Stimulated activated CD4-positive, alpha-beta T cell treated with anti-CD3 and anti-CD28 coated beads, TNF-alpha, amount 100 ng/mL, for 1 hour (primary cell): ENCODE results near the gene LRMDA.

Source experiments
- DNase-seq, 3 donors: peaks; one replicate each; pipeline ENCODE4 v3.0.0-alpha.2; 2020; ENCODE audit warnings: low read depth in 3 of 3, low spot score in 1 of 3

Gene LRMDA

DNA sequence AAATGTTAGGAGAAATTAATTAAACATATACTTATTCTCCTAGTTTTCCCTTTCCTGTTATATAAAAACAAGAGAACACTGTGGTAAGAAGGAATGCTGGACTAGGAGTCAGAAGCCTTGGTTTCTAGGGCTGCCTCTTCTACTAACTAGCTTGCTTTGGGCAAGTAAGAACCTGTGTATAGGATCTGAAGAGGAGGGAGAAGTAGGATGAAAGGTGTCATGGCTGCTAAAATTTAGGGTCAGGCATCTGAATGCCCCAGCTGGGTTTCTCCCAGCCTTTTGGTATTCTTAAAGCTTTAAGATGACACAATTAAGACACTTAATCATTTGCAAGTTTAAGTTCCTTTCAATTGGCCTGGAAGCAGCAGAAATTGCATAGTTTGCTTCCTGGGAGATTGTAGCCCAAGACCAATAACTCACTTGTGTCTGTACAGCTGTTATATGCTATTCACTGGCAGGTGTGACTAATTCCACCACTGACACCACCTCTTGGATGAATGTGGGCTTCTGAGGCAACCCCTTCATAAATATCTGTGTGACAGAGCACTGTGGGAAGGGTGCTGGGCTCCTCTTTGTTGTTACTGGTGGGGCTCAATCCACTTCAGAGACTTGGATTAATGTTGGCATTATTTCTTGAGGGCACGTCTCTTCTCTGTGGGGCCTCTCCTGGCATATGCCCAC, 137.2 kb downstream of the LRMDA start:
- DNase-seq = no peak

DNA sequence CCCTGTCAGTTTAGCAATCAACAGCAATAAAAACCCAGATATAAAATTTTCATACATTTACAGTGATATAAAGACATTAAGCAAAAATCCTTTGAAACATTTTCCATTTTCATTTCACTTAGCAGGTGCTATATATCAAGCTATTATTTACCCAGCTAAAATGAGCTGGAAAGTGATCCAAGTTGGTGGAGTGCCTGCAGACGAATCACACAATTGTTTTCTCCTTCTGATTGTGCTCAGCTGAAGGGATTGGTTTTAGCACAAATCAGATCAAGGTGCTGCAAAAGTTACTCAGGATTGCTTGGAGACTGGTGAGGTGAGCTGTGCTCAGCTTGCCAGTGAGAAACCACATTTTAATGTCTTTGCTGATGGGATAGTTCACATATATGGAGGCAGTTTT, 138.1 kb downstream of the LRMDA start:
- DNase-seq = no peak

GRCh38 chr10:75572478-75572877, 141.1 kb downstream of the LRMDA start:
- no peak for DNase-seq

DNA sequence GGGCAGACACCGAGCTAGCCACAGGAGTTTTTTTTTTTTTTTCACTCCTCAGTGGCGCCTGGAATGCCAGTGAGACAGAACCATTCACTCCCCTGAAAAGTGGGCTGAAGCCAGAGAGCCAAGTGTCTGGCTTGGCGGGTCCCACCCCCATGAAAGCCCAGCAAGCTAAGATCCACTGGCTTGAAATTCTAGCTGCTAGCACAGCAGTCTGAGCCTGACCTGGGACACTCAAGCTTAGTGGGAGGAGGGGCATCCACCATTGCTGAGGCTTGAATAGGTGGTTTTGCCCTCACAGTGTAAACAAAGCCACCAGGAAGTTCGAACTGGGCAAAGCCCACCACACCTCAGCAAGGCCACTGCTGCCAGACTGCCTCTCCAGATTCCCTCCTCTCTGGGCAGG, 144.5 kb downstream of the LRMDA start:
- no peak for DNase-seq

DNA sequence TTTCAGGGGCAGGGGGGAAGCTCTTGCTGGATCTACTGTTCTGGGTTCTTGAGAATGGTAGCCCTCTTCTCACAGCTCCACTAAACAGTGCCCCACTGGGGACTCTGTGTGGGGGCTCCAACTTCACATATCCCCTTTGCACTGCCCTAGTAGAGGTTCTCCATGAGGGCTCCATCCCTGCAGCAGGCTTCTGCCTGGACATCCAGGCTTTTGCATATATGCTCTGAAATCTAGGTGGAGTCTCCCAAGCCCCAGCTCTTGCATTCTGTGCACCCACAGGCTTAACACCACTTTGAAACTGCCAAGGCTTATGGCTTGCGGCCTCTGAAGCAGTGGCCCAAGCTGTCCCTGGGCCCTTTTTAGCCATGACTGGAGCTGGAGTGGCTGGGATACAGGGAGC, 150.7 kb downstream of the LRMDA start:
- no peak for DNase-seq

DNA sequence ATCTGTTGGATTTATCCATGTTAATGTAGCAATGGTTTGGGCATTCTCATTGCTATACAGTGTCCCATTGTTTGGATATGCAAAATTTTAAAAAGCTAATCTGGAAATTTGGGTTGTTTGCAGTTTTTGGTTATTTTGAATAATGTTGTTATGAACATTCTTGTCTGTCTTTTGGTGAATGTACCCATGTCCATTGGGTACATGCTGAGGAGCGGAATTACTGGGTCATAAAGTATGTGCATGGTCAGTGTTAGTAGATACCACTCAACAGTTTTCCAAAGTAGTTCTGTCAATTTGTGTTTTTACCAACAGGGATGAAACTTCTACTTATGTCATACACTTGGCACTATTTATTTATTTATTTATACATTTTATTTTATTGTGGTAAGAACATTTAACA, 153.9 kb downstream of the LRMDA start:
- no peak for DNase-seq

- no peak for DNase-seq
These were observed 155.4 kb downstream of the LRMDA start for GRCh38 chr10:75586814-75587213.

DNA sequence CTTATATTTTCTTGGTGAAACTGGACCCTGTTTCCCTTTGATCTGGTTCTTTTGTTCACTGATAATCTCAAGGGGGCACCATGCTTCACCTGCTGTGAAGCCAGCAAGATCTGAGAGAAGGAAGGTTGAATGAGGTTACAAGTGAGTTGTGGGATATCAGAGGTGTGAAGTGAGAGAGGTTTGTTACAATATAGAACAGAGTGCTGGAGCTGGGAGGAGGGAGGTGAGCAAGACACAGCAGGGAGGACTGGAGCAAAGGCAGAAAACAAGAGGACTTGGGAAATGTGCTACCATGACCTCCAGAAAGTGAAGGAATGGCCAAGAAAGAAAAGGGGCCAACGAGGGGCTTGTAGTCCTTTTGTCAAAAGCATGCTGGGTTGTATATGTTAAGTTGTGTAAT, 156.6 kb downstream of the LRMDA start:
- no peak for DNase-seq

GRCh38 chr10:75589895-75590654, 158.7 kb downstream of the LRMDA start:
- no peak for DNase-seq

DNA sequence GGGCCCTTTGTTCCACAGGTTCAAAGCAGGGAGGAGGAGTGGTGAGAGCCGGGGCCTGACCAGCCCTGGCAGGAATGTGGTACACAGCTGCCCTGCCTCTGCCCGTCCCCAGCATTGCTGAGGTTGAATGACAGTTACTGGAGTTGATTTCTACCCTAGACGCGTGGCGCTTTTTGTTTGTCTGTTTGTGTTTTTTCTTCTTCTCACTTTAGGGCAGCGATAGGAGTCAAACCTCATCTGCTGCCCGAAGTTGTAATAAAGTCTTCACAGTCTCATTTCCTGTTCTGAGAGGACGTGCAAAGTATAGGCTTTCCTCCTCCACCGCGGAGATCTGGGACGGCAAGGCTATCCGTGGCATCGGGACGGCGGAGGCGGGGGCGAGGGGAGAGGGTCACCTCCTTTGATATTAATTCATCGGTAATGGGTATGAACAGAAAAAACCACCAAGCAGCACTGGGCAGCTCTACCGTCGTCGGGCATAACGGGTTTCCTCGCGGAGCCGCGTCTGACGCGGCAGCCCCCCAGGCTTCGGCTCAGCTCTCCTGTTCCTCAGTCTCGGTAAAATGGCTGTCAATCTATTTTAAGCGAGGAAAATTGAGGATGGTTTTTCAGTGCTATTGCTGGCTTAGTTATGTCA, 160.8 kb downstream of the LRMDA start:
- DNase-seq = no peak

DNA sequence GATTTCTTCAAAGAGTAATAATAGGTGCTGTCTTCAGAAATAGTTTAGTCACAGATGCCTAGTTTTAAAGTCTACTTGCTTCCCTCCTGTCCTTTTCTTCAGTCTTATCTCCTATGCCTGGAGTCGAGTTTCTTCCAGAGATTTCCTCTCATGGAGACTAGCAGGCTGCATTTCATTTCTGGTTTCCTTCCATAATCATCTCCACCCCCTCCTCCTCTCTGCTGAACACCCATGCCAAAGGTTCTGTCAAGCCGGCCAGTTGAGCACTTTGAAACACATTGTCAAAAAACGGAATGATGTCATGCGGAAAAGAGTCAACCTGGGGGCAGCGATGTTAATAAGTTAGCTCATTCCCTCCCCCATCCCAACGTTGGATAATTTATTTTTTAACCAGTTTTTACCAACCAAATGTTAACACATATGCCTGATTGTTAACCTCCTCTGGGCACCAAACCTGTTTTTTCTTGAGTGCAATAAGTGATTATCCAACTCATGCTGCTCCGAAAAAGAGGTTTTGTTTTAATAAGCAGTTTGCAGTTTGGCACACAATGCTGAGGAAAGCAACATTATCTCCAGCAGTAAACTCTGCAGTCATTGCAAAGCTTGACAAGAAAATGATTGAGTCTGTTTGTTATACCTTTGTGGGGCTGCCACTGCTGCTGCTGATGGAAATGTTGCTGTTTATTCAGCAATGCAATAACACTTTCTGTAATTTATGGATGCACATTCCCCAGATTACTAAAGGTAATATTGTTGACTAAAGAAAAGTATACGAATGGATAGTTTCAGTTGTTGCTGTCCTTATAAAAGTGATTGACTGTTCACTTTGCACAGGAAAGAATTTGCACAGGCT, 161.6 kb downstream of the LRMDA start:
- DNase-seq = no peak

GRCh38 chr10:75593692-75594556, 162.5 kb downstream of the LRMDA start:
- DNase-seq = no peak

DNA sequence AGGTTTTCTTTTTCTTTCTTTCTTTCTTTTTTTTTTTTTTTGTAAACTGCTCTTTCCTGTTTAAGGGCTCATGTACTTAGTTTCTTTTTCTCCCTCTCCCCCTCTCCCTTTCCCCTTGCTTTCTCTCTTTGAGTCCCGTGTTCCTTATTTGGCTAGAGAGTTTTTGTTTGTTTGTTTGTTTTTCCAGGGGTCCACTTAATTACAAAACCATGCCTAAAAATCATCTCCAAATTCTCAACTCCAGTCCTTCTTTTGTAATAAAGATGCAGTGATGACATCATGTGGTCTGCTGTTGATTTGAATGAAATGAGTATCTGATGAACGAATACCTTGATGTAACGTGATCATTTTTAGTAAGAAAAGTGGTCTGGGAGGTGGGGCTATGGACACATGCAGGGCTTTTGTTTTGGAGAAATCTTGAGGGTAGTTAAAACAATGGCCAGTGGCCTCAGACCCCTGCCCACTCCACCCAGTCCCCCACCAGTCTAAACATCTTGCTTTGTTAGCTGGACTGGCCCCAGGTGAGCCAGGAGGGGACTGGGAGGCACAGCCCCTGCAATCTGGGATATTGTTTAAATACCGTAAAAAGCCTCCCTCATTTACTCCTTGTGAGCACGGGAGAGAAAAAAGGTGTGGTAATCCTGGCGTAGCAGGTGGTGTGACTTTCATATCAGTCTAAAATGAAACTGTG, 165.7 kb downstream of the LRMDA start:
- no peak for DNase-seq

DNA sequence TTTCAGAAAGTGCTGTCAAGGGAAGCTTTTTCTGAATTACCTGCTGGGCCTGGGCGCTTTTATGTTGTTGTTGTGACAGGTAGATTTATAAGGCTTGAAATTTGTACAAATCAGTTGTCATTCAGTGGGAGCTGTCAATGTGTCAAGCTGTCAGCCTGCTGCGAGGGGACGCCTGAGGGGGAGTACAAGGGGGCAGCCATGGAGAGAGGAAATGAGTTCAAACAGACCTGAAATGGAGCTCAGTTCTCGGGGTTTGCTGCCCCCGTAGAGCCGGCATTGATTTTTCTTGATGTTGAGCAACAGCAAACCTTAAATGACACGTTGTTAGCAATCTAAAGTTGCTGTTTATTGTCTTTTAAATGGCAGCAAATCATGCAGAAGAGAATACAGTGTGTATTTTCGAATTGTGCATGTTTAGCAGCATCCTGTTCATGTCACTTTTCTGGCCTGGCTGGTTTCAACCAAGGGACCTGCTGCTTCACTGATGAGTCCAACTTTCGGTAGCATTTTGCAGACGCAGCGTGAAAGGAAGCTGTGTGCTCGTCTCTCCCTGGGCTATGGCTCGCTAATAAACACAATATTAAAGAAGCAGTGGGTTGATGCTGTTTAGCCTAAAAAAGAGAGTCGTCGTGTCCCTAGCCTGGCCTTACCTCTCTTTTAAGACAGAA, 166.5 kb downstream of the LRMDA start:
- DNase-seq = no peak

- no peak for DNase-seq
These were observed 167.6 kb downstream of the LRMDA start for GRCh38 chr10:75598998-75599397.

DNA sequence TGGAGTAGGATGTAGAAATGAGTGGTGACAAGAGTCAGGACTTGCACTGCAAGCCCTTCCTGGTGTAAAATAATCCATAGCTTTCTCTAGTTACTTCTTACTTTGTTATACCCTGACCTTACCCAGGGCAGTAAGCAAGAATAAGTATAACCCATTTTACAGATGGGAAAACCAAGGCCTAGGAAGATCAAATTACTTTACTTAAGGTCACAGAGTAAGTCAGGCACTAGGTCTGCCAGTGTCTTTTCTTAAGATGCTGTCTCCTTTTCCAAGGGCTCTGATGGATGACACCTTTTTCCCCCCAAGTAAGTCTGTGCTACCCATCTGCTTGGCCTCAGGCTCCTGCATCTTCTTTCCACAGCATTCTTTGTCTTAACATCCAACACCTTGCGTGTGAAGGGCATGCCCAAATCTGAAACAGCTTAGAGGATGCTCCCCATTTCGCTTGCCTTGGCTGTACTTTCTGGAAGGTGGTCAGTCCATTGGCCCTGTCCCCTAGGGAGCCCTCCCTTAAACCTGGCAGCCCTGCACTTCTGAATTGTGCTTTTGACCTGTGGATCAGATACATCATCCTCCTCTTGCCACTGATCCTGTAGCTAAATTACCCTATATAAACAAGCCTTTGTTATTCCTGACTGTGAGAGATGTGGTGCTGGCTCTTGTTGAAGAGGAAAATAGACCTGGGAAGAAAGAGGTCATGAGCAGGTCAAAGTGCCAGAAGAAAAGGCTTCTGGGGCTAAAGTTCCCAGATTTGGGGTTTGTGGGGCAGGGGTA, 168.6 kb downstream of the LRMDA start:
- DNase-seq = no peak

- no peak for DNase-seq
These were observed 169.4 kb downstream of the LRMDA start for GRCh38 chr10:75600833-75601232.

DNA sequence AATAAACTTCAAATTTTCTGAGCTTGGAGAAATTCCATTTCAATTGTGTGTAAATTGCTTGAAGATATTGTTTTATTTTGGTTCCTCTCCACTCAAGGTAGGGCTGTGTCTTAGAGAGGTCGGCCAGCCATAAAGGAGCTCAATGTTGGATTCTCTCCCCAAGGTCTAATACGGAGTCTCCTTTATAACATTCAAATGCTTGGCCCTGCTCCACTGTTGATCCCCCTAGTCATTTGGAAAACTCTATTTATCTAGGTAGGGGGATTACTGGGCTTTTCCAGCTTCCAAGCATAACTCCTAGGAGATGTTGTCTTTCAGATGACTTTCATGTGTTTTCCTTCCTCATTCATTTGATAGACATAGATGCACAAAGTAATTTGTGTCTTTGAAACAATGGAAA, 170.9 kb downstream of the LRMDA start:
- DNase-seq = no peak

DNA sequence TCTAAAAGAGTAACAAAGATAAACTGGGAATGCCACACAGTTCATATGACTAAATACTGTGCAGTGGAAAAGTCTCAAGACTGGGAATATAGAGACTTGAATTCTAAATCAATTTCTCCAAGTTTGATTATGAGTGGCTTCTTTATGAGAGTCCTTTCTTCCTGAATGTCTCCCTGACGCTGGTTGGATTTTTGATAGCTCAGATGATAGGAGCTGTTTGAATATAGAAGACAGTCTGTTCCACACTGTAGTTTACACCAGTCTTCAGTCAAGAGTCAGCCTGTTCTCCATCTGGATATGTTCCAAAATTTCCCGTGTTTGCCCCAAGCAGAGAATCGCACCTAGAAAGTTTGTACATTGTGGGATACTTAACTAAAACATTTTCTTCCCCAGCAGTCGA, 173.7 kb downstream of the LRMDA start:
- DNase-seq = no peak
